HepG2 (cell line): ENCODE measurements around the gene DEFB124. TPM values are rescaled to one million over a fixed set of nuclear protein-coding genes. Genes with fewer than 3 reads are reported as not detected.

Source experiments
- AGO2 ChIP-seq: fragments of 200-400 bp; formaldehyde crosslinking; optimal IDR thresholded peaks from 2 replicates; pipeline ENCODE3; 2017; ENCODE audit warnings: mild to moderate bottlenecking, low read depth, low read length, moderate library complexity
- ARID3A ChIP-seq: IDR thresholded peaks from 2 replicates; pipeline ENCODE4 v1.6.1; 2012; ENCODE audit warnings: low read depth, low read length, improper control_type of control experiment
- CTCF ChIP-seq: sonication (generic); formaldehyde crosslinking; IDR thresholded peaks from 2 replicates; pipeline ENCODE4 v1.5.0; 2020; ENCODE audit warnings: mild to moderate bottlenecking, missing genetic modification reagents, moderate library complexity
- ELF3 ChIP-seq: IDR thresholded peaks from 2 replicates; pipeline ENCODE4 v1.6.1; 2016; ENCODE audit warnings: missing genetic modification reagents, missing compliant biosample characterization
- GPN1 ChIP-seq: sonication (generic); formaldehyde crosslinking; IDR thresholded peaks from 2 replicates; pipeline ENCODE4 v1.5.1; 2020; ENCODE audit warnings: missing genetic modification reagents, borderline replicate concordance
- JUNB ChIP-seq: sonication (generic); formaldehyde crosslinking; IDR thresholded peaks from 2 replicates; pipeline ENCODE4 v1.8.0; 2022; ENCODE audit warnings: missing genetic modification reagents, mild to moderate bottlenecking, borderline replicate concordance
- KAT7 ChIP-seq: IDR thresholded peaks from 2 replicates; pipeline ENCODE4 v1.6.1; 2018; ENCODE audit warnings: borderline replicate concordance, missing compliant biosample characterization
- RAD21 ChIP-seq: fragments of 450-650 bp; formaldehyde crosslinking; IDR thresholded peaks from 2 replicates; pipeline ENCODE4 v1.5.0; 2020; ENCODE audit warnings: mild to moderate bottlenecking
- RFXANK ChIP-seq: IDR thresholded peaks from 2 replicates; pipeline ENCODE4 v1.6.1; 2016
- SALL2 ChIP-seq: sonication (generic); formaldehyde crosslinking; IDR thresholded peaks from 2 replicates; pipeline ENCODE4 v1.8.1; 2023; ENCODE audit warnings: mild to moderate bottlenecking, missing genetic modification reagents, inconsistent platforms
- SAP130 ChIP-seq: IDR thresholded peaks from 2 replicates; pipeline ENCODE4 v1.6.1; 2016; ENCODE audit warnings: low read depth
- SOX5 ChIP-seq: IDR thresholded peaks from 2 replicates; pipeline ENCODE4 v1.6.1; 2016; ENCODE audit warnings: borderline replicate concordance
- SRY ChIP-seq: sonication (generic); formaldehyde crosslinking; IDR thresholded peaks from 2 replicates; pipeline ENCODE4 v1.8.0; 2022; ENCODE audit warnings: mild to moderate bottlenecking, missing genetic modification reagents
- TCF12 ChIP-seq, 2 experiments: fragments of 450-650 bp in 1 of 2; sonication (generic) in 1 of 2; formaldehyde crosslinking in 1 of 2; IDR thresholded peaks; 2 replicates each; pipeline versions ENCODE4 v1.6.1 to v1.8.0; 2017 to 2022; ENCODE audit warnings: antibody characterized with exemption in 1 of 2, mild to moderate bottlenecking in 1 of 2, missing genetic modification reagents in 1 of 2, moderate library complexity in 1 of 2
- U2AF2 ChIP-seq: fragments of 200-400 bp; formaldehyde crosslinking; IDR thresholded peaks from 2 replicates; pipeline ENCODE4 v1.6.1; 2017; ENCODE audit warnings: low read depth, mild to moderate bottlenecking, low read length
- YY1 ChIP-seq: IDR thresholded peaks from 2 replicates; pipeline ENCODE4 v1.6.1; 2011; ENCODE audit warnings: low read length, low read depth, moderate library complexity, mild to moderate bottlenecking; ENCODE audit not compliant: insufficient read depth, insufficient replicate concordance
- ZNF251 ChIP-seq: sonication (generic); formaldehyde crosslinking; IDR thresholded peaks from 2 replicates; pipeline ENCODE4 v1.9.0; 2021; ENCODE audit warnings: mild to moderate bottlenecking, missing genetic modification reagents
- ZNF263 ChIP-seq: sonication (generic); formaldehyde crosslinking; IDR thresholded peaks from 2 replicates; pipeline ENCODE4 v1.4.0; 2020; ENCODE audit warnings: missing genetic modification reagents
- ZNF296 ChIP-seq: sonication (generic); formaldehyde crosslinking; conservative IDR thresholded peaks from 2 replicates; pipeline ENCODE4 v1.5.0; 2020; ENCODE audit warnings: mild to moderate bottlenecking, missing genetic modification reagents
- ZNF431 ChIP-seq: sonication (generic); formaldehyde crosslinking; IDR thresholded peaks from 2 replicates; pipeline ENCODE4 v1.9.0; 2022; ENCODE audit warnings: missing genetic modification reagents, low read depth, mild to moderate bottlenecking, borderline replicate concordance
- ZNF549 ChIP-seq: sonication (generic); formaldehyde crosslinking; IDR thresholded peaks from 2 replicates; pipeline ENCODE4 v1.5.0; 2020; ENCODE audit warnings: missing genetic modification reagents
- ZNF570 ChIP-seq: sonication (generic); formaldehyde crosslinking; IDR thresholded peaks from 2 replicates; pipeline ENCODE4 v1.4.0; 2020; ENCODE audit warnings: mild to moderate bottlenecking, missing genetic modification reagents, borderline replicate concordance
- ZNF615 ChIP-seq: sonication (generic); formaldehyde crosslinking; IDR thresholded peaks from 2 replicates; pipeline ENCODE4 v1.5.0; 2020; ENCODE audit warnings: mild to moderate bottlenecking, missing genetic modification reagents, borderline replicate concordance
- ZNF674 ChIP-seq: sonication (generic); formaldehyde crosslinking; IDR thresholded peaks from 2 replicates; pipeline ENCODE4 v1.5.0; 2020; ENCODE audit warnings: low read depth, mild to moderate bottlenecking, missing genetic modification reagents
- ZNF720 ChIP-seq: sonication (generic); formaldehyde crosslinking; IDR thresholded peaks from 2 replicates; pipeline ENCODE4 v1.4.0; 2020; ENCODE audit warnings: missing genetic modification reagents
- ZNF780A ChIP-seq: sonication (generic); formaldehyde crosslinking; IDR thresholded peaks from 2 replicates; pipeline ENCODE4 v1.8.0; 2022; ENCODE audit warnings: mild to moderate bottlenecking, missing genetic modification reagents, moderate library complexity
- ZNF788 ChIP-seq: sonication (generic); formaldehyde crosslinking; IDR thresholded peaks from 2 replicates; pipeline ENCODE4 v1.5.0; 2020; ENCODE audit warnings: mild to moderate bottlenecking, missing genetic modification reagents, borderline replicate concordance
- ZNF850 ChIP-seq: sonication (generic); formaldehyde crosslinking; conservative IDR thresholded peaks from 2 replicates; pipeline ENCODE4 v1.9.0; 2021; ENCODE audit warnings: mild to moderate bottlenecking, missing genetic modification reagents
- polyA plus RNA-seq, 8 experiments: library from polyadenylated mRNA; depleted of rRNA in 3 of 8; stranded (reverse) in 7 of 8; unstranded in 1 of 8; fragments of >200 nt; fragmentation: Illumina TruSeq in 4 of 8; extraction: Trizol in 4 of 8; gene quantifications; 2 replicates each; pipeline versions ENCODE4 v1.2.1 to v1.2.3, GENCODE V29; 2011 to 2016; ENCODE audit warnings: low read depth in 4 of 8, missing spikeins in 1 of 8, mixed read lengths in 1 of 8; ENCODE audit not compliant: insufficient read depth in 1 of 8
- total RNA-seq, 5 experiments: library from RNA; depleted of rRNA; stranded (reverse); fragments of >200 nt; fragmentation: Illumina TruSeq; extraction: Trizol; gene quantifications; 2 replicates each; pipeline ENCODE4 v1.2.3, GENCODE V29; 2016; ENCODE audit warnings: low read depth in 1 of 5

The DEFB124 gene
- total and polyA plus RNA-seq, 2 of the 13 experiments (the other 11 are each of a cell fraction or from before 2014, with no cell fraction given) = not detected

GRCh38 chr20:31514154-31515071 is 39.5 kb upstream of the DEFB124 start, which contains the start of gene HM13 (continued):
- TF ChIP-seq RAD21 (CRISPR knock-in tag) (peak; percentile 75), ELF3 (CRISPR knock-in tag) (peak; percentile 55; the same call in 1 of the 2 replicates), AGO2 (peak; percentile 90), SOX5 (CRISPR knock-in tag) (peak; percentile 42; the same call in 1 of the 2 replicates), CTCF (CRISPR knock-in tag) (peak; percentile 94), ZNF615 (peak; percentile 95; the same call in 1 of the 2 replicates), ZNF549 (CRISPR knock-in tag) (0 out of 2 replicates have a peak, but pooled peaks have one; percentile 77), ZNF431 (CRISPR knock-in tag) (peak; percentile 96), ZNF251 (CRISPR knock-in tag) (0 out of 2 replicates have a peak, but pooled peaks have one; percentile 75), YY1 (peak; percentile 83), U2AF2 (peak; percentile 7), ZNF850 (CRISPR knock-in tag) (no peak), ZNF788 (CRISPR knock-in tag) (peak; percentile 99), TCF12 (IDR thresholded peaks at IDR 0.05) (no peak), TCF12 (CRISPR knock-in tag; IDR thresholded peaks at IDR 0.05) (no peak; the same call in 1 of the 2 replicates), GPN1 (peak; percentile 85; the same call in 1 of the 2 replicates), ARID3A (peak; percentile 21; the same call in 1 of the 2 replicates), SRY (CRISPR knock-in tag) (peak; percentile 71; the same call in 1 of the 2 replicates), ZNF780A (CRISPR knock-in tag) (no peak), ZNF296 (CRISPR knock-in tag) (no peak), SAP130 (CRISPR knock-in tag) (peak; percentile 99), ZNF263 (peak; percentile 79), ZNF570 (CRISPR knock-in tag) (0 out of 2 replicates have a peak, but pooled peaks have one; percentile 77), ZNF674 (CRISPR knock-in tag) (peak; percentile 97; the same call in 1 of the 2 replicates), RFXANK (CRISPR knock-in tag) (no peak; the same call in 1 of the 2 replicates), ZNF720 (CRISPR knock-in tag) (no peak), JUNB (CRISPR knock-in tag) (no peak), KAT7 (peak; percentile 97; the same call in 1 of the 2 replicates), SALL2 (CRISPR knock-in tag) (peak; percentile 71)
